CD14-positive monocyte (primary cell): ENCODE measurements around the gene FAM3C. TPM values are rescaled to one million over a fixed set of nuclear protein-coding genes. Genes with fewer than 3 reads are reported as not detected.
A peak's percentile ranks its signal among the peaks of the same experiment; 100 is the strongest.

ENCODE experiments used
- DNase-seq, 3 donors: peaks; one replicate each; pipeline ENCODE4 v3.0.0-alpha.2; 2011 to 2022
- H2AFZ ChIP-seq: 2 replicates; pipeline ENCODE4 v1.6.0; 2012; ENCODE audit warnings: mild to moderate bottlenecking, low read depth, low read length, inconsistent platforms; ENCODE audit not compliant: insufficient read depth, poor library complexity, severe bottlenecking
- H3K27ac ChIP-seq, 2 donors: 1 replicate in 1 of 2; 2 replicates in 1 of 2; pipeline ENCODE4 v1.5.1; 2012 to 2013; ENCODE audit warnings: low read length in 2 of 2, control low read depth in 1 of 2, inconsistent platforms in 1 of 2, low read depth in 1 of 2, mild to moderate bottlenecking in 1 of 2
- H3K27me3 ChIP-seq, 2 donors: one replicate each; pipeline versions ENCODE4 v1.6.0 to v1.6.1; 2011 to 2013; ENCODE audit warnings: low read length in 2 of 2; ENCODE audit not compliant: control insufficient read depth in 2 of 2, insufficient read depth in 2 of 2
- H3K36me3 ChIP-seq, 2 donors: replicated peaks in 1 of 2; 1 replicate in 1 of 2; 2 replicates in 1 of 2; pipeline versions ENCODE4 v1.5.1 to v1.6.1; 2012 to 2013; ENCODE audit warnings: low read length in 2 of 2, control low read depth in 1 of 2, inconsistent platforms in 1 of 2, mild to moderate bottlenecking in 1 of 2; ENCODE audit not compliant: insufficient read depth in 2 of 2, control insufficient read depth in 1 of 2
- H3K4me1 ChIP-seq, 2 donors: 1 replicate in 1 of 2; 2 replicates in 1 of 2; pipeline versions ENCODE4 v1.5.1 to v1.6.1; 2012 to 2013; ENCODE audit warnings: low read length in 2 of 2, control low read depth in 1 of 2, inconsistent platforms in 1 of 2, mild to moderate bottlenecking in 1 of 2, moderate library complexity in 1 of 2; ENCODE audit not compliant: insufficient read depth in 2 of 2, control insufficient read depth in 1 of 2
- H3K4me2 ChIP-seq: replicated peaks from 2 replicates; pipeline ENCODE3; 2012; ENCODE audit warnings: low read length, moderate library complexity, mild to moderate bottlenecking; ENCODE audit not compliant: poor library complexity, severe bottlenecking; ENCODE audit errors: extremely low read depth
- H3K4me3 ChIP-seq, 3 experiments: fragments of 200-600 bp in 1 of 3; sonication (generic) in 1 of 3; replicated peaks in 1 of 3; 1 replicate in 2 of 3; 2 replicates in 1 of 3; pipeline ENCODE4 v1.5.1; 2011 to 2013; ENCODE audit warnings: low read length in 3 of 3, mild to moderate bottlenecking in 3 of 3, control low read depth in 2 of 3, low read depth in 2 of 3, inconsistent platforms in 1 of 3, moderate library complexity in 1 of 3
- H3K79me2 ChIP-seq: 2 replicates; pipeline ENCODE4 v1.6.0; 2012; ENCODE audit warnings: mild to moderate bottlenecking, control low read depth, inconsistent platforms, low read length, moderate library complexity; ENCODE audit not compliant: insufficient read depth
- H3K9ac ChIP-seq: 2 replicates; pipeline ENCODE4 v1.6.0; 2017; ENCODE audit warnings: low read length, mild to moderate bottlenecking; ENCODE audit not compliant: insufficient read depth, poor library complexity, severe bottlenecking
- H3K9me3 ChIP-seq, 2 donors: replicated peaks in 1 of 2; 1 replicate in 1 of 2; 2 replicates in 1 of 2; pipeline versions ENCODE4 v1.5.1 to v1.6.1; 2012 to 2013; ENCODE audit warnings: low read length in 2 of 2, control low read depth in 1 of 2; ENCODE audit not compliant: control insufficient read depth in 1 of 2, insufficient read depth in 1 of 2
- H4K20me1 ChIP-seq: 2 replicates; pipeline ENCODE4 v1.6.0; 2012; ENCODE audit warnings: mild to moderate bottlenecking, low read length, control low read depth, moderate library complexity; ENCODE audit not compliant: insufficient read depth
- H3K27ac Mint-ChIP-seq, 7 donors: one replicate each; pipeline ENCODE4 v1.8.0; 2020; ENCODE audit warnings: mild to moderate bottlenecking in 7 of 7, mixed read lengths in 7 of 7, moderate library complexity in 6 of 7, inconsistent platforms in 2 of 7
- H3K27me3 Mint-ChIP-seq, 3 donors: one replicate each; pipeline ENCODE4 v1.8.0; 2021 to 2022; ENCODE audit warnings: low read depth in 3 of 3, mild to moderate bottlenecking in 3 of 3, mixed read lengths in 3 of 3, moderate library complexity in 3 of 3, inconsistent platforms in 1 of 3
- H3K36me3 Mint-ChIP-seq, 2 donors: one replicate each; pipeline ENCODE4 v1.8.0; 2020; ENCODE audit warnings: mixed read lengths in 2 of 2, inconsistent platforms in 1 of 2, mild to moderate bottlenecking in 1 of 2
- H3K4me1 Mint-ChIP-seq: one replicate; pipeline ENCODE4 v1.8.0; 2020; ENCODE audit warnings: mild to moderate bottlenecking, mixed read lengths
- H3K4me3 Mint-ChIP-seq, 2 donors: one replicate each; pipeline ENCODE4 v1.8.0; 2020; ENCODE audit warnings: mild to moderate bottlenecking in 2 of 2, mixed read lengths in 2 of 2, moderate library complexity in 1 of 2
- H3K9me3 Mint-ChIP-seq, 7 donors: one replicate each; pipeline ENCODE4 v1.8.0; 2020 to 2022; ENCODE audit warnings: mixed read lengths in 7 of 7, mild to moderate bottlenecking in 6 of 7, moderate library complexity in 6 of 7, inconsistent platforms in 2 of 7
- CTCF ChIP-seq: fragments of 200-600 bp; IDR thresholded peaks from one replicate; pipeline ENCODE4 v1.8.0; 2022; ENCODE audit warnings: antibody characterized with exemption, mild to moderate bottlenecking
- WGBS: methylation state at CpG from one replicate; pipeline ENCODE4 v1.1.5; 2013; ENCODE audit warnings: missing lambda C conversion rate; ENCODE audit not compliant: insufficient coverage; 5-methylcytosine and 5-hydroxymethylcytosine counted together
- intact Hi-C, 2 donors: fragments of 100-400 bp; cut with micrococcal nuclease; formaldehyde crosslinking; loops; one replicate each; pipeline versions ENCODE4 v1.15.0 to v1.15.1; 2023
- polyA plus RNA-seq, 3 donors: library from polyadenylated mRNA; depleted of rRNA in 1 of 3; unstranded in 2 of 3; stranded (reverse) in 1 of 3; fragments of 300-500 nt in 2 of 3; fragments of >200 nt in 1 of 3; fragmentation: Illumina TruSeq in 2 of 3; gene quantifications; 1 replicate in 2 of 3; 2 replicates in 1 of 3; pipeline ENCODE4 v1.2.3, GENCODE V29; 2012 to 2021

Gene FAM3C
- polyA plus RNA-seq, 3 donors: 5.5 to 13.0 (median 7.3) TPM

GRCh38 chr7:121327671-121328070 is 68.4 kb downstream of the FAM3C start:
- H3K9ac ChIP-seq: no peak overlapping the region
- DNase-seq: no peak
- Mint-ChIP-seq H3K4me3 (peak overlapping the region in 1 of 2 donors; percentile 58), H3K27me3 (peaks cover 52 to 62% (median 55%) of the 10 kb centered on the region in 3 donors), H3K27ac (no peak overlapping the region), H3K36me3 (no peaks in the 10 kb centered on the region), H3K4me1 (peaks cover 12% of the 10 kb centered on the region), H3K9me3 (peaks cover 0 to 15% (median 4%) of the 10 kb centered on the region in 7 donors)
- H4K20me1 ChIP-seq: no peaks in the 10 kb centered on the region
- H3K4me1 ChIP-seq: no peaks in the 10 kb centered on the region
- no peak for TF ChIP-seq CTCF
- H3K27me3 ChIP-seq: peaks cover 50 to 61% of the 10 kb centered on the region in 2 donors
- H3K4me2 ChIP-seq: no peak overlapping the region
- intact Hi-C loops: no loop called here
- no peak overlapping the region for H3K4me3 ChIP-seq
- 94% methylated on average over 2 of the region's 5 CpGs for WGBS
- no peaks in the 10 kb centered on the region for H3K36me3 ChIP-seq
- H3K27ac ChIP-seq: no peak overlapping the region
- H3K9me3 ChIP-seq: peaks cover 4 to 10% of the 10 kb centered on the region in 2 donors
- H3K79me2 ChIP-seq: no peaks in the 10 kb centered on the region
- H2AFZ ChIP-seq: no peak overlapping the region

GRCh38 chr7:121323515-121324302 is 72.4 kb downstream of the FAM3C start:
- Histone ChIP-seq H2AFZ (no peak overlapping the region), H3K27me3 (peaks cover 15 to 22% of the 10 kb centered on the region in 2 donors), H3K4me2 (no peak overlapping the region), H3K36me3 (no peaks in the 10 kb centered on the region), H3K4me1 (no peaks in the 10 kb centered on the region), H3K4me3 (no peak overlapping the region), H3K9me3 (peaks cover 0 to 4% of the 10 kb centered on the region in 2 donors), H3K9ac (no peak overlapping the region), H3K27ac (no peak overlapping the region), H3K79me2 (no peaks in the 10 kb centered on the region), H4K20me1 (no peaks in the 10 kb centered on the region)
- no peak for TF ChIP-seq CTCF
- Mint-ChIP-seq H3K4me1 (no peaks in the 10 kb centered on the region), H3K9me3 (peaks cover 0 to 8% (median 3%) of the 10 kb centered on the region in 7 donors), H3K36me3 (no peaks in the 10 kb centered on the region), H3K27me3 (peaks cover 24 to 32% (median 24%) of the 10 kb centered on the region in 3 donors), H3K4me3 (peak overlapping the region in 1 of 2 donors; percentile 46), H3K27ac (no peak overlapping the region)
- 59% methylated on average over 2 of the region's 5 CpGs for WGBS
- intact Hi-C loops: no loop called here
- DNase-seq: no peak
